GM21447 (cell line): Measurements from ENCODE around the gene CIROP.

Experiments
- ATAC-seq: cut with Tn5 transposase; IDR thresholded peaks from one replicate; pipeline ENCODE4 v1.9.1; 2021; ENCODE audit not compliant: unreplicated experiment

The CIROP gene

GRCh38 chr14:23104591-23105347 lies at the start of gene CIROP:
CIROP (minus strand) TSS chr14:23104989; CDS start chr14:23104920, 69 bp downstream.
- no peak for ATAC-seq

- ATAC-seq = no peak
These were observed 49.3 kb upstream of the CIROP start for GRCh38 chr14:23153851-23154796.

- ATAC-seq = no peak
These were observed 46.6 kb upstream of the CIROP start for GRCh38 chr14:23151342-23151741.

- no peak for ATAC-seq
These were observed 45.0 kb upstream of the CIROP start for GRCh38 chr14:23149745-23150144.

- ATAC-seq = no peak
These were observed 43.9 kb upstream of the CIROP start for GRCh38 chr14:23148591-23149249.

GRCh38 chr14:23147676-23148075 lies 42.9 kb upstream of the CIROP start:
- ATAC-seq = no peak

- ATAC-seq = no peak
These were observed 42.2 kb upstream of the CIROP start for GRCh38 chr14:23146980-23147379.

- no peak for ATAC-seq
These were observed 41.6 kb upstream of the CIROP start for GRCh38 chr14:23146351-23146910.

- ATAC-seq = no peak
These were observed 41.1 kb upstream of the CIROP start for GRCh38 chr14:23145794-23146350.

- ATAC-seq = no peak
These were observed 39.1 kb upstream of the CIROP start for GRCh38 chr14:23143911-23144310.

GRCh38 chr14:23142826-23143225 lies 38.0 kb upstream of the CIROP start:
- no peak for ATAC-seq

GRCh38 chr14:23141706-23142444 lies 37.1 kb upstream of the CIROP start:
- no peak for ATAC-seq

GRCh38 chr14:23140371-23140770 lies 35.6 kb upstream of the CIROP start:
- ATAC-seq = no peak

GRCh38 chr14:23139874-23140273 lies 35.1 kb upstream of the CIROP start:
- ATAC-seq = no peak

GRCh38 chr14:23137813-23138535 lies 33.2 kb upstream of the CIROP start:
- ATAC-seq = no peak

GRCh38 chr14:23137192-23137812 lies 32.5 kb upstream of the CIROP start:
- ATAC-seq = no peak

- no peak for ATAC-seq
These were observed 31.9 kb upstream of the CIROP start for GRCh38 chr14:23136566-23137133.

- ATAC-seq = no peak
These were observed 28.2 kb upstream of the CIROP start for GRCh38 chr14:23132970-23133369.

GRCh38 chr14:23131482-23131881 lies 26.7 kb upstream of the CIROP start:
- ATAC-seq = no peak
